NCI-H1048 (cell line): ENCODE measurements around the gene CDK2AP2.
"Not testable (repeated sequence)": the region's sequence is repeated elsewhere in the genome, so short reads cannot be mapped to it uniquely, and the experiment has no call there.

Experiments used
- DNase-seq: peaks from one replicate; lab custom pipeline; 2025; lab: John Stamatoyannopoulos, UW

Gene CDK2AP2, protein sequence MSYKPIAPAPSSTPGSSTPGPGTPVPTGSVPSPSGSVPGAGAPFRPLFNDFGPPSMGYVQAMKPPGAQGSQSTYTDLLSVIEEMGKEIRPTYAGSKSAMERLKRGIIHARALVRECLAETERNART

DNA sequence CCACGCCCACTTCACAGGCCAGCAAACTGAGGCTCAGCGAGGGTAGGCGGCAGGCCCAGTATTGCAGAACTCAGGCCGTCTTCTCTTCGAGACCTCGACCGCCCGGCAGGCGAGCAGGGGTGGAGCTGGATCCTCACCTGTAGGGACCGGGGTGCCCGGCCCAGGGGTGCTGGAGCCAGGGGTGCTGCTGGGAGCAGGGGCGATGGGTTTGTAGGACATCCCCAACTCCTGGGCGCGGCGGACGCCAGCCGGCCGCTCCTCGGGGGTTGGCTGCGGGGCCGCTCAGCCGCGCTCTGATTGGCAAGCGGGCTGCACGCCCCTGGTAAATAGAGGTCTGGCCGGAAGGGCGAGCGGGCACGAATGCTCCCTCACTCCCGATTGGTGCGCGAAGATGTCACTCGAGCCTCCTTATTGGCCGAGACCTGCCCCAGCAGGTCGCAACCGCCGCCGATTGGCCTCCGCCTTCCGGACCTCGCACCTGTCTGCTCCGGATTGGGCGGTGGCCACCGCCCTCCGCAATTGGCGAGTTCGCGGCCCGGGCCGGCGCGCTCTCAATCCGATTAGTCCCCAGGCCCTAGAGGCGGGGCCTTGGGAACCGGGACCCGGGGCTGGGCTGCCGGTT is at the start of gene CDK2AP2:
Gene CDK2AP2 (minus strand): TSS at position 299 of the 622 bp plus-strand sequence. CDS start 80 bp downstream, at position 219.
- peak; percentile 98 for DNase-seq

DNA sequence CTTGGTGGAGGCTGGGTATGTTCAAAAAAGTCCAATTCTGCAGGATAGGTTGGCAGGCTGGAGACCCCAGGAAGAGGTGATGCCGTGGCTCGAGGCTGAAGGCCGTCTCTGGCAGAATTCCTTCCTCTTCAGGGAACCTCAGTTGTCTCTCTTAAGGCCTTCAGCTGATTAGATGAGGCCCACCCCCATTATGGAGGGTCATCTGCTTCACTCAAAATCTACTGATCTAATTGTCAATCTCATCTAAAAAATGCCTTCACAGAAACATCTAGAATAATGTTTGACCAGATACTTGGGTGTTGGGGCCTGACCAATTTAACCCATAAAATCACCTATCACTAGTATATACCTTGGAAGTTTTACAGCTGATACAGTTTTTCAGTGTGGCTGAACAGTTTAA is 48.3 kb upstream of the CDK2AP2 start:
- DNase-seq, result no peak

- not testable (repeated sequence) for DNase-seq
Measured at GRCh38 chr11:67551697-67552096, 43.7 kb upstream of the CDK2AP2 start.

DNA sequence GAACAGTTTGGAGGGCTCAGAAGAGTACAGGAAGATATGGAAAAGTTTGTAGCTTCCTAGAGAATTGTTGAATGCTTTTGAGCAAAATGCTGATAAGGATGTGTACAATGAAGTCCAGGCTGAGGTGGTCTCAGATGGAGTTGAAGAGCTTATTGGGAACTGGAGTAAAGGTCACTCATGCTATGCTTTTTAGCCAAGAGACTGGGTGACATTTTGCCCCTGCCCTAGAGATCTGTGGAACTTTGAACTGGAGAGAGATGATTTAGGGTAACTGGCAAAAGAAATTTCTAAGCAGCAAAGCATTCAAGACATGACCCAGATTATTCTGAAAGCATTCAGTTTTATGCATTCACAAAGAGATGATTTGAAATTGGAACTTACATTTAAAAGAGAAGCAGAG is 43.2 kb upstream of the CDK2AP2 start:
- no peak for DNase-seq

- no peak for DNase-seq
Measured at GRCh38 chr11:67548555-67549110, 40.7 kb upstream of the CDK2AP2 start.

- DNase-seq, result not testable (repeated sequence)
Measured at GRCh38 chr11:67548112-67548511, 40.1 kb upstream of the CDK2AP2 start.

DNA sequence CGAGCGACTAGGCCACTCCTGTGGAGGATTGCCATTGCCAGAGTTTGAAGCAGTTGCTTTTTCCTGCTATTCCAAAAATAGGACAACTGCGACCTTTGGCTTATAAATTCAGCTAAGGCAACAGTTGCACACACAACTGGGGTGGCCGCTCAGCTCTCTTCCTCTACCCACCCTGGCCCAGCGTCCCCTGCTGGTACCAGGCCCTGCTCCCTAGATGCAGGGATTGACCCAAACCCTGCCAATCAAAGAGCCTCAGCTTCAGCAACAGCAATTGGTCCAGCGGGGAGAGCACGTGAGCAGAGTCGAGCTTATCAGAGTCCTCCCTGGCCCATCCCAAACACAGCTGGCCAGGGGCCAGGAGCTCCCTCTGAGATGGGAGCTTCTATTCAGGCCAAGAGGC is 37.3 kb upstream of the CDK2AP2 start:
- no peak for DNase-seq

- DNase-seq, result no peak
Measured at GRCh38 chr11:67544616-67545242, 36.8 kb upstream of the CDK2AP2 start.

GRCh38 chr11:67543585-67543984 is 35.6 kb upstream of the CDK2AP2 start:
- DNase-seq, result no peak

DNA sequence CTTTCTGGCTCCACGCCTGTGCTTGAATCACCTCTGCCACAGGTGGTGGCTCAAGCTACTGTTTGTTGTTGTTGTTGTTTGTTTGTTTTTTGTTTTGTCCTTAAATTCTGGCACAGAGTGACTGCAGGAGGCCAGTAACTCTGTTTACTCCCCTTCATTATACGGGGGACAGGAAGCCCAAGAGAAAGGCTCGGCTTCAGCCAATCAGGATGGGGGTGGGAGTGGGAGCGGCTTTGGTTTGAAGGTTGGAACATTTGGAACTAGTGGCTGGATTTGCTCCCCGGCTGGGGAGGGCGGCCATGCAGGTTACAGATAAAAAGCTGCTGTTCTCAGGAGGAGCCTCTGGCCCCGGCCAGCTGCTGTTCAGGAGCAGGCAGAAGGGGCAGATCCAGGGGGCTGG is 35.0 kb upstream of the CDK2AP2 start:
- DNase-seq, result no peak

- DNase-seq, result no peak
Measured at GRCh38 chr11:67542169-67542568, 34.2 kb upstream of the CDK2AP2 start.

GRCh38 chr11:67541198-67541597 is 33.2 kb upstream of the CDK2AP2 start:
- no peak for DNase-seq

GRCh38 chr11:67539550-67539949 is 31.6 kb upstream of the CDK2AP2 start:
- DNase-seq, result no peak

- no peak for DNase-seq
Measured at GRCh38 chr11:67538823-67539505, 31.0 kb upstream of the CDK2AP2 start.

- no peak for DNase-seq
Measured at GRCh38 chr11:67538306-67538705, 30.3 kb upstream of the CDK2AP2 start.

- DNase-seq, result no peak
Measured at GRCh38 chr11:67535561-67535960, 27.6 kb upstream of the CDK2AP2 start.

DNA sequence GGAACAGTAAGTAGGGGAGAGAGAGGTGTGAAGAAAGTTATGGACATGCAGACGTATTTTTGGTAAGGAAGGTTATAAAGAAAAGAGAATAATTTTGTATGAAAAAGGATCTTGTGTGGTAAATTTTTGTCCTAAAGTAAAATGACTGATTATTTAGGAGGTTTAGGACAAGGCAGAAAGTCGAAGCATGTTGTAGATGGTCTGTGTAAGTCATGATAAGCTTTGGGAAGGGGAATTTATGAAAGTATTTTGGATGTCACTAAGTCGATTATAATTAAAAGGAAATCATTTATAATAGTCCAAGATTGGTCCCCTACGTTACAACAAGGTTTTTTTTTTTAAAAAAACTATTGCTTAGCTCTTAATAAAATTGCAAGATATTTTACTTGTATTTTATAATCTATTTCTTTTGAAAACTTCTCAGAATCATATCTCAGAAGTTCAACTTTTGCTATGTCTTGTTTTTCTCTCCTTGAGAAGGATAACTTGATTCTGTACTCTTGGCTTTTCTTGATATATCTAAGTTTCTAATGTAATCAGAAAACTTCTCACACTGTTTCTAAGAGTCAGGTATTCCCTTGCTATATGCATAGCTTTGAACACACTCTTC is 26.2 kb upstream of the CDK2AP2 start:
- no peak for DNase-seq

DNA sequence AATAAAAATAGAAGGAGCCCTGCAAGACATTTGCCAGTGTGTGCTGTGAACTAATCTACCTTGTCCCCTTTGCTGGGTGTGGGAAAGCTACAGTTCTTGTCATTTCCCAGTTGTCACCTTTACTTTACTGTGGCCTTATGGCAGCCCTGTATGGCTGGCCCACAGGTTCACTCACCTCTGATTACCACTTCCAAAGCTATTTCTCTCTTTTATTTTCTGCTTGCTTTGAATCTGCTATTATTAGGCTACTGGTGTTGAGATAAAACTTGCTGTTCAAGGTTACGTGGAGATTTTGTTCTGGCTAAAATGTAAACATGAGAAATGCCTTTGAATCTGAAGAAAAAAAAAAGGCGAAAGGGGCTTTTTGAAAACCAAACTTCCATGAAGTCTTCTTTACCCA is 24.9 kb upstream of the CDK2AP2 start:
- no peak for DNase-seq

DNA sequence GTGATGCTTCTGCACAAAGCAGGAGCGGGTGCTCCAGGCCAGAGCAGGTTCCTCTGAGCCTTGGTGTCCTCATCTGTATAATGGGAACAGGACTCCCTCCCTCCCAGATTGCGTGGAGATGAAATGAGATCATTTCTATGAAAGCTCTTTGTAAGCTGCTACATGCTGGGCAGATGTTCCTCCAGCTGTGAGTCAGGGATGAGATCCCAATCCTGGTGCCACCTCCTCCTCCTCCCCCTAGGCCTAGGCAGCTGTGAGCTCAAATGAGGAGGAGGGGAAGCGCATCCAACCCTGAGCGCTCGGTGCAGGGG is 22.3 kb upstream of the CDK2AP2 start:
- no peak for DNase-seq

DNA sequence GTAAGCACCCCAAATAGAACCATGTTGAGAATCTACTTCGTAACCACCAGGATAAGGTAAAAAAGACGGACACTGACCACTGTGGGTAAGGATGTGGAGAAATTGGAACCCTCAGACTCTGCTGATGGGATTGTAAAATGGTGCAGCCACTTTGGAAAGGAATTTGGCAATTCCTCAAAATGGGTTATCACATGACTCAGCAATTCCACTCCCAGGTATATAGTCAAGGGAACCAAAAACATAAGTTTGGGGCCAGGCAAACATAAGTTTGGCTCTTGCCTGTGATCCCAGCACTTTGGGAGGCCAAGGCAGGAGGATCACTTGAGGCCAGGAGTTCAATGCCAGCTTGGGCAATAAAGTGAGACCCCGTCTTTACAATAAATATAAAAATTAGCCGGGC is 20.4 kb upstream of the CDK2AP2 start:
- no peak for DNase-seq

DNA sequence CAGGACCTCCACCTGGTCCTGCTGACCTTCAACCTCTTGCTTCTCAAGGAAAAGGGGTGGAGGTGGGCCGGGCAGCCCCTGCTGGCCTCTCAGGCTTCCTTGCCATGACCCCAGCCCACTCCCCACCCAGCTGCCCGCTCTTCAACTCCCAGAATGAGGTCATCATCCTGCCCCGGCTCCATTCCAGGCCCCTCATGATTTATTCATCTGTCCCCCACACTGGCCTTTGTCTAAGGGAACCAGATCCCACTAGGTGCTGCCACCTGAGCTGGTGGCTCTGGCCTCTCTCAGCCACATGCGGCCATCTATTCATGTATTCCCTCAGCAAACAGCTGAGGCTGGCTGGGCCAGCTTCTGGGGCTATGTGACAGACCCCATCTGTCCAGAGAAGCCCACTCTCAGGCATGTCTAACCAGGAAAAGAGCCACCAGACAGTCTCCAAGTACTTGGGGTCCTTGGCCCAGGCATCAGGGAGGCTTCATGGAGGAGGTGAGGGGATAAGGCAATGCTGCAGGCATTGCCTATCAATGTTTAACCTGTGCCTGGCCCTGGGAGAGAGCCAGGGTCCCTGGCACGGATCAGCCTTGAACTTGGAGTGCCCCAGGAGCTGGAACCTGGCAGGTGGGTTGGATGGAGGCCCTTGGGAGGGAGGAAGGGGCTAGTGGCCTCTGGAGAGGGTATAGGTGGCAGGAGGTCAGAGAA is 17.5 kb upstream of the CDK2AP2 start:
- DNase-seq, result no peak

GRCh38 chr11:67524480-67524808 is 16.5 kb upstream of the CDK2AP2 start:
- no peak for DNase-seq
